ENCODE results near the gene TIAM2. TPM values are rescaled to one million over a fixed set of nuclear protein-coding genes. Genes with fewer than 3 reads are reported as not detected.
"Not testable (repeated sequence)": the region's sequence is repeated elsewhere in the genome, so short reads cannot be mapped to it uniquely, and the experiment has no call there.

TIAM2 gene
- total RNA-seq, 4 donors from 2014 or later, result 9.2 to 18.2 (median 11.4) TPM

DNA sequence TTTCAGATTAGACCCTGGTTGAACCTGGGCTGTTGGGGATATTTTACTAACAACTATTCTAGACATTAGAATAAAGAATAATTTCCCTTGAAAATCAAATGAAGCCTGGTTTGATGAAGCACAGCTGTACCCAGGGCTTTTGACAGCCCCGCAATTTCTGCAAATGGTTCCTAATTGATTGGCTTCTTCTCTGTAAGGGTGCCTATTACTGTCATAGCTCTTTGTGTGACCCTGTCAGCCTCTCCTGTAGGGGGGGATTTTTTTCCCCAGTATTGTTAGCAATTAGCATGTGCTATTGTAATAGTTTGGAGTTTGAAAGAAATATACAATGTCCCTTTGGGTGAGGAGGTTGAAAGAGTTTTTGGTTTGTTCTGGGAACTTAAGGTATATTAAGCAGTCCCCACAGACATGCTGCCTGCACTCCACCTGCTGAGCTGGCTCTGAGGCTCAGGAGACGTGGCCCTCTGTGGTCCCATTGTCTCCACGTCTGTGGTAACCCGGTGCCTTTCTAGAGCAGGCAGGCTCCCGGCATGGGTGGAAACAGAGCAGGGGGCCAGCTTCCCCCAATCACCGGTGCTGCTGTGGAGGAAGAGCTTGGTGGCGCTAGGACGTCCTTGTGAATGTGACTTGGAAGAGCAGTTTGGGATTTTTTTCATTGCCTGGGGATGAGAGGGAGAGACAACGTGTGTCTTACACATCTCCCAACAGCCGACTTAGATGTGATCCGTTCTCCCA, 221.4 kb downstream of the TIAM2 start:
- no peak overlapping the region for H3K4me3 ChIP-seq
- DNase-seq (ENCODE audit: low spot score in 2 of 2), result no peak
- H3K9me3 ChIP-seq, result no peaks in the 10 kb centered on the region
- H3K27me3 ChIP-seq, result peaks cover 0 to 5% of the 10 kb centered on the region in 2 donors
- H3K4me1 ChIP-seq, result no peaks in the 10 kb centered on the region
- TF ChIP-seq CTCF (IDR thresholded peaks at IDR 0.05) (no peak), POLR2A (IDR thresholded peaks at IDR 0.05) (no peak), EP300 (IDR thresholded peaks at IDR 0.05) (no peak)
- 43 to 53% methylated on average over 11 of the region's 11 CpGs for WGBS, 2 donors
- no peak overlapping the region for H3K27ac ChIP-seq
- H3K36me3 ChIP-seq, result no peaks in the 10 kb centered on the region

GRCh38 chr6:155218711-155219110, 223.6 kb downstream of the TIAM2 start:
- H3K36me3 ChIP-seq; H3K27ac ChIP-seq; H3K4me1 ChIP-seq; DNase-seq (ENCODE audit: low spot score in 2 of 2); H3K4me3 ChIP-seq; H3K9me3 ChIP-seq; H3K27me3 ChIP-seq: not testable (repeated sequence)
- WGBS, 2 donors, result 89 to 90% methylated on average over 20 of the region's 20 CpGs

DNA sequence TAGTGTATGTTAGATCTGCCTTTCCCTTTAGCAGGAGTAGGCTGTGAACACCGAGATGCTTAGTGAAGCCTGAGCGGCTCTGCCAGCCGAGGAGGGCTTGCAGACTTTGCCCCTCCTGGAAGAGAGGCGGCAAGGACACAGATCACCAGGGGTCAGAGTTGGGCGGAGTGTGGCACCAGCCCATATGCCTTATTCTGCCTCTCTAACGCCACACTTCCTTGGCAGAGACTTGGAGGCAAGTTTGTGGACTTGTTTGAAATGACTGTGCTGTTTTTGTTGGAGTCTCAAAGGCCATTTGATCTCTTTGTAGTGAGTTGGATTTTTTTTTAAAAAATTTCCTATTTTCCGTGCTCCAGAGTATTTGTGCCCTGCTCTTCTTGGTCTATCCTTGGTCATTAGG, 224.2 kb downstream of the TIAM2 start:
- DNase-seq (ENCODE audit: low spot score in 2 of 2), result no peak
- no peak overlapping the region for H3K27ac ChIP-seq
- no peak overlapping the region for H3K4me3 ChIP-seq

DNA sequence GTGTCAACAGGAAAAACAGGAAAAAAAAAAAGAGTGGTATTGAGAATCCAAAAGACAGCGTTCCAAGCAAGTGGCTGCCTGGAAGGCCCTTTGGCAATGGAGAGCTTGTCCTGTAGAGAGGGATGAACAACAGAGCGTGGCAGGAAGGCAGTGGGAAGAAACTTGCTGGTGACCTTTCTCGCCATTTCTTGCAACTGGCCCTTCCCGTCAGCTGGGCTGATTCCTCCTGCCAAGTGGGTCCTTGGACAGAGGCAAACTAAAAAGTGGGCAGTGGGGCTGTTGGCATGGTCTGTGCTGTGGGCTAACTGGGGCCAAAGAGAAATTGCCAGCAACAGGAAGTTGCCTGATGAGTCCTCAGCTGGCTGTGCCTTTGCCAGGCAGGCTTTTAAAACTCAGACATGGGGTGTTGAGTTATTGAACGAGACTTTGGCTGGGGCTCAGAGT, 224.8 kb downstream of the TIAM2 start:
- no peaks in the 10 kb centered on the region for H3K36me3 ChIP-seq
- no peak overlapping the region for H3K4me3 ChIP-seq
- no peak for TF ChIP-seq POLR2A (IDR thresholded peaks at IDR 0.05)
- no peak for TF ChIP-seq CTCF (IDR thresholded peaks at IDR 0.05)
- TF ChIP-seq EP300 (IDR thresholded peaks at IDR 0.05), result no peak

More for the DNA sequence above, 224.2 kb downstream of the TIAM2 start:
- Histone ChIP-seq H3K9me3 (no peaks in the 10 kb centered on the region), H3K36me3 (no peaks in the 10 kb centered on the region), H3K27me3 (peaks cover 0 to 5% of the 10 kb centered on the region in 2 donors), H3K4me1 (no peaks in the 10 kb centered on the region)
- 69 to 78% methylated on average over 7 of the region's 7 CpGs for WGBS, 2 donors
- TF ChIP-seq EP300 (IDR thresholded peaks at IDR 0.05), result no peak
- no peak for TF ChIP-seq CTCF (IDR thresholded peaks at IDR 0.05)
- TF ChIP-seq POLR2A (IDR thresholded peaks at IDR 0.05), result no peak

GRCh38 chr6:155221086-155221485, 226.0 kb downstream of the TIAM2 start:
- Histone ChIP-seq H3K27me3 (peaks cover 0 to under 1% of the 10 kb centered on the region in 2 donors), H3K36me3 (no peaks in the 10 kb centered on the region), H3K27ac (no peak overlapping the region), H3K4me3 (no peak overlapping the region), H3K9me3 (no peaks in the 10 kb centered on the region), H3K4me1 (no peaks in the 10 kb centered on the region)
- no peak for DNase-seq (ENCODE audit: low spot score in 2 of 2)
- WGBS, 2 donors, result 77 to 81% methylated on average over 4 of the region's 4 CpGs
- no peak for TF ChIP-seq EP300 (IDR thresholded peaks at IDR 0.05)
- TF ChIP-seq POLR2A (IDR thresholded peaks at IDR 0.05), result no peak
- no peak for TF ChIP-seq CTCF (IDR thresholded peaks at IDR 0.05)

More for the DNA sequence above, 224.8 kb downstream of the TIAM2 start:
- H3K27ac ChIP-seq, result no peak overlapping the region
- DNase-seq (ENCODE audit: low spot score in 2 of 2), result no peak
- H3K4me1 ChIP-seq, result no peaks in the 10 kb centered on the region
- WGBS, 2 donors, result 90 to 91% methylated on average over 4 to 5 of the region's 5 CpGs
- peaks cover 0 to 5% of the 10 kb centered on the region in 2 donors for H3K27me3 ChIP-seq
- no peaks in the 10 kb centered on the region for H3K9me3 ChIP-seq

All from tibial nerve (tissue), 4 donors.